ENCODE data around the gene CMTR1.

The CMTR1 gene

GRCh38 chr6:37459981-37460800 is 27.2 kb downstream of the CMTR1 start:
- no peak for TF ChIP-seq CTCF (IDR thresholded peaks at IDR 0.05; ENCODE audit: insufficient read depth, low read depth, low read length, missing control alignments)
- DNase-seq (ENCODE audit: low read depth): no peak
- no peak overlapping the region for H3K4me3 ChIP-seq (ENCODE audit: low read depth, low read length)

GRCh38 chr6:37460805-37461204 is 27.8 kb downstream of the CMTR1 start:
- DNase-seq (ENCODE audit: low read depth): no peak
- H3K4me3 ChIP-seq (ENCODE audit: low read depth, low read length): no peak overlapping the region
- TF ChIP-seq CTCF (IDR thresholded peaks at IDR 0.05; ENCODE audit: insufficient read depth, low read depth, low read length, missing control alignments): no peak

GRCh38 chr6:37463110-37463509 is 30.1 kb downstream of the CMTR1 start:
- TF ChIP-seq CTCF (IDR thresholded peaks at IDR 0.05; ENCODE audit: insufficient read depth, low read depth, low read length, missing control alignments): no peak
- no peak for DNase-seq (ENCODE audit: low read depth)
- H3K4me3 ChIP-seq (ENCODE audit: low read depth, low read length): no peak overlapping the region

GRCh38 chr6:37467718-37468117 is 34.7 kb downstream of the CMTR1 start:
- TF ChIP-seq CTCF (IDR thresholded peaks at IDR 0.05; ENCODE audit: insufficient read depth, low read depth, low read length, missing control alignments): no peak
- no peak for DNase-seq (ENCODE audit: low read depth)
- no peak overlapping the region for H3K4me3 ChIP-seq (ENCODE audit: low read depth, low read length)

- no peak overlapping the region for H3K4me3 ChIP-seq (ENCODE audit: low read depth, low read length)
- TF ChIP-seq CTCF (IDR thresholded peaks at IDR 0.05; ENCODE audit: insufficient read depth, low read depth, low read length, missing control alignments): no peak
- no peak for DNase-seq (ENCODE audit: low read depth)
These were observed 40.5 kb downstream of the CMTR1 start for GRCh38 chr6:37473364-37474095.

GRCh38 chr6:37474316-37474715 is 41.3 kb downstream of the CMTR1 start:
- DNase-seq (ENCODE audit: low read depth): no peak
- H3K4me3 ChIP-seq (ENCODE audit: low read depth, low read length): no peak overlapping the region
- no peak for TF ChIP-seq CTCF (IDR thresholded peaks at IDR 0.05; ENCODE audit: insufficient read depth, low read depth, low read length, missing control alignments)

Data from GM12865 (cell line).